GM18498 (cell line): Measurements from ENCODE around the gene CORO6.
"Not testable (repeated sequence)": the region's sequence is repeated elsewhere in the genome, so short reads cannot be mapped to it uniquely, and the experiment has no call there.

ENCODE experiments used
- ATAC-seq: cut with Tn5 transposase; IDR thresholded peaks from one replicate; pipeline ENCODE4 v1.9.1; 2021; ENCODE audit warnings: mild to moderate bottlenecking, moderate library complexity; ENCODE audit not compliant: unreplicated experiment

Gene CORO6

DNA sequence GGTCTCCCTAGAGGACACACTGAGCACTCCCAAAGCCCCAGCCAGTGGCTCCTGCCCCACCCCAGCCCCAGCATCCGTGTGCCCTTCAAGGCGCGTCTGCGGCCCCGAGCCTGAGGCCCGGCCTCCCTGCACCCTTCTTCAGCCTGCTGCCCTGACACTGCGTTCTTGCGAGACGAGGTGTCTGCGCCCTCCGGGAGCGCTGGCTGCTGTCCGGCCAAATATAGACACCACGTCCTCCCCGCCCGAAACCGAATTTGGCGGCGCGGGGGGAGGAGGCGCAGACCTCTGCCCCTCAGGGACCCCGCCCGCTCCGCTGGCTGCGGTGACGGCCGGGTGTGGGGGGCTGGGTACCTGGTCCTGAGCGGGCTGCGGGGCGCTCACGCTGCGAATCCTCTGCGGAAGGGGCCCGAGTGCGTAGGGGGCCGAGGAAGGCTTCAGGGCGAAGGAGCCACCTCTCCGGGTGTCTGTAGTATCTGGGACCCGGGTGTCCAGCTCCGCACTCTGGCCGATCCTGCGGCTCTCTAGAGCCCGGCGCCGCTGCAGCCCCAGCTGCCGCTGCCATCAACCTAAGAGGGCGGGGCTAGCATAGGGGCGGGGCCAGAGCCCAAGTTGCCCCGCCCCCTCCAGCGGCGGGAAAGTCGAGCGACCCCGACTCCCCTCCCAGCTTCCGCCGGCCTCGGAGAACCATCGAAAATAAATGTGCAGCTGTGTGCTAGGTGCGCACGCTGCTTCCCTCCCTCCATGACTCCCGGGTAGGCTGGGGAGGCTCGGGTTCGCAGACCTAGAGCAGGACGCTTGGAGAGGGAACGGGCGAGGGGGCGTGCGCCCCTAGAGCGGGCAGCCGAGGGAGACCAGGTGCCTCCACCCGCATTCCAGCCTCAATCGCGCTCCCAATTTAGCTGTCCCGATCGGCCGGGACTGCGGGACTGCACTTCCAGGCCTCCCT lies at the start of gene CORO6:
Gene CORO6 (minus strand): TSS at position 576 of the 946 bp plus-strand sequence. CDS start 1,491 bp downstream, outside the sequence.
- ATAC-seq = peak; percentile 42

GRCh38 chr17:29671661-29672060 lies 48.9 kb upstream of the CORO6 start:
- no peak for ATAC-seq

DNA sequence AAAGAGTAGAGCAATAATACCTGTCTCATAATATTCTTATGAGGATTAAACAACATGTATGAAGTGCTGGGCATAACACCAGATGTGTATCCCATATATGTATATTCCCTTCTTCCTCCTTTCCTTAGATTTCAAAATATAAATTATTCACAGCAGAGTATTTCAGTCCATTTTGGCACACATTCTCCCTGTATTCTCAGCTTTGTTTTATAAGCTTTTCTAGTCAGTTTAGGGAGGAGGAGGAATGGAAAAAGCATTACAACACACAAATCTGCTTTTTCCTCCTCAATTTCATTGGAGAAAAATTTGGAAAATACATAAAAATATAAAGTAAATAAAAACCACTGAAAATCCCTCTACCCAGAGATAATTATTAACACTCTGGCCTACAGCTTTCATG lies 46.6 kb upstream of the CORO6 start:
- no peak for ATAC-seq

- no peak for ATAC-seq
Measured at GRCh38 chr17:29667969-29668368, 45.3 kb upstream of the CORO6 start.

- ATAC-seq = no peak
Measured at GRCh38 chr17:29665481-29665810, 42.7 kb upstream of the CORO6 start.

- no peak for ATAC-seq
Measured at GRCh38 chr17:29664743-29665480, 42.2 kb upstream of the CORO6 start.

GRCh38 chr17:29663155-29663554 lies 40.4 kb upstream of the CORO6 start:
- no peak for ATAC-seq

GRCh38 chr17:29661213-29661612 lies 38.5 kb upstream of the CORO6 start:
- no peak for ATAC-seq

DNA sequence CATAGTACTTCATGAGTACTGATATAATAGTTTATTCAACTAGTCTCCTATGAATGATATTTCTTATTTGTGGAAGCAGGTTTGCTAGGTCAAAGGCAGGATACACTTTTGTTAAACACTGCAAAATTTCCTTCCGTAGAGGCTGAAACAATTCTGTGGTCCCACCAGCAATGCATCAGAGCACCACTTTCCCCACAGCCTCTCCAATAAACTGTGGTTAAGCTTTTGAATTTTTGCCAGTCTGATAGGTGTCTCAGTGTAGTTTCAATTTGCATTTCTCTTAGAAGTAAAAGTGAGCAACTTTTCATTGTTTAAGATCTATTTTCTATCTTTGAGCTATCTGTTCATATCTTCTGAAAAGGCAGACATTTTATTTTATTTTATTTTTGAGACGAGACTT lies 36.4 kb upstream of the CORO6 start:
- no peak for ATAC-seq

DNA sequence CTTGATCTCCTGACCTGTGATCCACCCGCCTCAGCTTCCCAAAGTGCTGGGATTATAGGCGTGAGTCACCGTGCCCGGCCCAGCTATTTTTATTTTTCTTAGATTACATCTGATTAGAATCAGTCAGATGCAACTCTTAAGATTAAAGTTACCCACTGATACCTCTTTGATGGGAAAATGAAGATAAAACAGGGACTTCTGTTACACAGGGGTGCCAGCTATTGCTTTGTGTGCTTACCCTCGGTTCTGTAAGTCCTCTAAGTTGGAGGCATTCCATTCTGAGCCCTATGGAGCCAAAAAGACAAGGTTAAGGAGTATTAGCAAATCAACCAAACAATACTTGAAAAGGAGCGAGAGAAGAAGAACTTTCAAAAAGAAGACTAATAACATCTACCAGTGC lies 32.6 kb upstream of the CORO6 start:
- no peak for ATAC-seq

DNA sequence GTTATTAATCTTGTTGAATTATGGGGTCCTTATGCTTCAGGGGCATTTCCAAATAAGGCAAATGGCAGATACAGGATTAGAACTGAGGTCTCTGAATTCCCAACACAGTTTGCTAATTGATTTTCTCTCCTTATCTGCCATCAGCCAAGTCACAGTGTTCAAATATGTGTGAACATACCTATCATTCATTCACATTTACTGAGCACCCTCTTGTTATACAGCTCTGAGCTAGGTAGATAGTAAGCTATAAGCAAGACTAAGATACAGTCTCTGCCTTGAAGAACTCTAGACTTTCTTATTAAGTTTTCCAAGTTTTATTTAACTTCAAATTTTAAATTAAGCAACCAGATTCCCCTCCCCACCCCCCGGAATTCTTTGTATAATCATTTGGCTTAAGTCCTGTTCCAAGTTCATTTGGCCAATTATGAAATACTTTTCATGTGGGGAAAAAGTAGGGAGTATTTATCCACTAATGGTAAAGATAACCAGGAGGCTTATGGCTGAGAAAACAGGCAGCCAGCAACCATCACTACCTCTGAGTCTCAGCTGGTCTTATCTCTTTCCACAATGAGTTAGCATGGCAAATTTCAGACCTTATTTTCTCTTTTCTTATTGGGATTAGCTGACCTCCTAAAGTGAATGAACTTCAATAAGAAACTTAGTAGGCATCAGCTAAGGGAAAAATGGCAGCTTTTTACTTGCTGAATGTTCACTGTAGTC lies 31.4 kb upstream of the CORO6 start:
- ATAC-seq = no peak

DNA sequence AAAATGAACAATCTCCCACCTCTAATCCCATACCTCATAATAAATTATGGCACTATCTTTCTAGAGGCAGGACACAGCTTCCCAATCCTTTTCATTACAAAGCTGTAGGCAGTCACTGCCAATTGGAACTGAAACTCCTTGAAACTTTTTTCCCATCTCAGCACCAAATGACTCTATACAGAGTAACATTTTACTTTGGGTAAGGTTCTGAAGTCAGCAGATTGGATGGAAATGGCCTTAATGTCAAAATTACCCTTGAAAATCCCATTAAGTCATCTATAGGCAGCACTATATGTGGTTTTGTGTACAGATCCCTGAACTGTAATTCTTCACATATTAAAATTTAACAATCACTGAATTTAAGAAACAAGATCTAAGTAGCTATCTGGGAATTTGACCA lies 30.3 kb upstream of the CORO6 start:
- ATAC-seq = no peak

GRCh38 chr17:29651913-29652312 lies 29.2 kb upstream of the CORO6 start:
- not testable (repeated sequence) for ATAC-seq

- ATAC-seq = no peak
Measured at GRCh38 chr17:29650396-29650795, 27.7 kb upstream of the CORO6 start.

DNA sequence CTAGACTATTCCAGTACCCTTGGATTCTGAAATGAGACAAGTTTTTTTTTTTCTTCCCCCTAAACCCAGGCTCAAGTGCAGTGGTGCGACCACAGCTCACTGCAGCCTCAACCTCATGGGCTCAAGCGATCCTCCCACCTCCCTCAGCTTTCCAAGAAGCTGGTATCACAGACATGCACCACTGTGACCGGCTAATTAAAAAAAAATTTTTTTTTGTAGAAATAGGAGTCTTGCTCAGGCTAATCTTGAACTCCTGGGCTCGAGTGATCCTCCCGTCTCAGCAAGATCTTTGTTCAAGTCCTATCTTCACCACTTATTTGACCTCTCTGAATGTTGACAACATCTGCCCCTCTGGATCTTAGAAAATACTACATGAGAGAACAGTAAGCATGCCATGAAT lies 26.6 kb upstream of the CORO6 start:
- ATAC-seq = no peak

DNA sequence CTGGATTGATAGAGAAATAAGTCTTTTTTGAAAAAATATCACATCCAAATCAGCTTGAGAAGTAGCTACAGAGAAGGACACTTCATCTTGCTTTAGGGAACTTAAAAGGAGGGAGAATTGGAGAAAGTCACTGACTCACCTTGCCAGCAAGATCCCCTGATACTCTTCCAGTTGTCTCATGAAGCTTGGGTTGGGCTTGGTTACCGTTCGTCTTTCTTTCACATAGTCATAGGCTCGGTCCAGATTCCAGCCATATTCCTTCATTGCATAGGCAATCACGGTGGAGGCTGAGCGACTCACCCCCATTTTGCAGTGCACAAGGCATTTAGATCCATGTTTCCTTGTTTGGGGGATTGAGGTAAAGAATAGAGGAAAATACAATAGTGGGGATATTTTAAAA lies 25.3 kb upstream of the CORO6 start:
- no peak for ATAC-seq

- ATAC-seq = no peak
Measured at GRCh38 chr17:29645515-29646051, 22.9 kb upstream of the CORO6 start.

DNA sequence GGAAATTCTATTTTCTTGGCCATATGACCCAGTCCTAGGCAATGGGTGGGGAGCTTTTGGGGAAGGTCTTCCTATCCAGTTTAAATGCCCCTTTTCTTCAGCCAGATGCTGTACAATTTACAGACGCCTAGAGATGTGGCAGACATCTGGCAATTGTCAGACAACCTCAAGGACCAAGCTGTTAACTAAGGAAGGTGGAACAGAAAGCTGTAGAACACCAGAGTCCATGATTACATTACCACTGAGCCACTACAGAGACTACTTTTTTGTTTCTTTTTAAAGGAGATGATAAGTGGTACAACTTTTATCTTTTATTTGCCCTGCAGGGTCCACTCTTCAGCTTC lies 21.1 kb upstream of the CORO6 start:
- ATAC-seq = no peak

DNA sequence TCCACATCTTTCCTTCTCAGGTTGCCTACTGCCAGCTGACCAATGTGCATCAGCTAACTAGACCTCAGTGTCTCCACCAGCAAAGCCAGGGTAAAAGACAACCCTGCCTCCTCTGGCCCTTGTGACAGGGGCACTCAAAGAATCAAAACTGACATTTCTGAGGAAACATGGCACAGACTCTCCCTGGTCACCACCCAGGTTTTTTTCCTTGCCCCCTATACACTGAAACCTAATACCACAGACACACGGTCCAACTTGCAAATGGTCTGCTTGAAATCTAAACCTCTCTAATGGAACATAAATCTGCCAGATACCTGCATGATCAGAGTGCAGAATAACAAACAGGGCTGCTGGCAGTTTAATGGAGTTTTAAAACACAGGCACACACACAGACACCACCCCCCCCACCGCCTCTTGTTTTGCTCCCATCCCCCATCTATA lies 19.5 kb upstream of the CORO6 start:
- no peak for ATAC-seq

- no peak for ATAC-seq
Measured at GRCh38 chr17:29640981-29641642, 18.4 kb upstream of the CORO6 start.

- no peak for ATAC-seq
Measured at GRCh38 chr17:29640413-29640812, 17.7 kb upstream of the CORO6 start.
